Measurements from ENCODE around the gene TAS2R46.
"Not testable (repeated sequence)": the region's sequence is repeated elsewhere in the genome, so short reads cannot be mapped to it uniquely, and the experiment has no call there.

Gene TAS2R46

GRCh38 chr12:11062194-11062593 lies at the start of gene TAS2R46:
TSS of gene TAS2R46 (minus strand) at chr12:11062294. CDS start at chr12:11062294, 0 bp downstream.
- not testable (repeated sequence) for DNase-seq

- not testable (repeated sequence) for DNase-seq
These were observed 49.1 kb upstream of the TAS2R46 start for GRCh38 chr12:11111213-11111612.

- DNase-seq = no peak
These were observed 46.8 kb upstream of the TAS2R46 start for GRCh38 chr12:11108862-11109261.

GRCh38 chr12:11107719-11108118 lies 45.6 kb upstream of the TAS2R46 start:
- no peak for DNase-seq

- DNase-seq = no peak
These were observed 44.2 kb upstream of the TAS2R46 start for GRCh38 chr12:11106288-11106687.

DNA sequence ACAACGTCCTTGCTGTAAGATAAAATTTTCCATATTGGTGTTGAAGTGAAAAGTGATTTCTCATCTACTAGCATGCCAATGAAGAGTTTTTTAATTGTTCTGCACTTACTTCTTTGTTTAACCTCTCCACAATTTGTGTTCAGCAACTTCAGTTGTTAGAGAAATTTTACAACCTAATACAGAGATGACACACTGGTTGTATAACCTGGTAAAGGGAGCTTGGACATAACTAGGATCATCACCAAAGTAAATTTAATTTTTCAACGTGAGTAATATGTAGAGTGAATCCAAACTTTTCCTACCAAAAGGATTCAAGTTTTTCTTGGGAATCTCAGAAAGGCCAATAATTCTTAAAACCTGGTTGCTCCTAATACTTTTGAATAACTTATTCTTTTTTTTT lies 43.5 kb upstream of the TAS2R46 start:
- DNase-seq = no peak

DNA sequence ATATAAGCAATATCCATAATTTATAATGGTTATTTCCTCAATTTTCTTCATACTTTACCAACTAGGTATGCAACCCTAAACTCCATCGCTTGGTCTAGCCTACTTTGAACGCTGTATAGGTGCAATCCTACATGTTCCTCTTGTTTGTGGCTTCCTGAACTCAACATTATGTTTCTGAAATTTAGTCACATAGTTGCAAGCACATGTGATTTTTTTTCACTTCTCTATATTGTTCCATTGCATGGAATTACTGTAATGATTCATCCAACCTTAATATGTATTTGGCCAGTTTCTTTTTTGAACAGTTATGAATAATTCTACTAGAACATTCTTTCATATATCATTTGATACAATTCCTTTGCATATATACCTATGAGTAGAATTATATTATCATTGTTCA lies 32.8 kb upstream of the TAS2R46 start:
- DNase-seq = not testable (repeated sequence)

DNA sequence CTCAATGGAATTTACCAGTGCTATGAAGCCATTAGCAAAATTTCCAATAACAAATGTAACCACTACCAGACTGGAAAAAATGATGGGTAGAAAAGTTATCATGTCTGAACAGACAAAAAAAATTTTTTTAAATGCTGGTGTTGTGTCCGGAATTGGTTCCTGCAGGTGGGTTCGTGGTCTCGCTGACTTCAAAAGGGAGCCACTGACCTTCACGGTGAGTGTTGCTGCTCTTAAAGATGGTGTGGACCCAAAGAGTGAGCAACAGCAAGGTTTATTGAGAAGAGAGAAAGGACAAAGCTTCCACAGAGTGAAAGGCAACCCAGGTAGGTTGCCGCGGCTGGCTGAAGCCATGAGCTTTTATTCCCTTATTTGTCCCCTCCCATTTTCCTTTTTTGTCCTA lies 30.0 kb upstream of the TAS2R46 start, which contains the start of gene TAS2R43:
TSS of gene TAS2R43 (minus strand) at position 186 of the 400 bp plus-strand sequence. CDS start at position 102, 84 bp downstream.
- DNase-seq = no peak

DNA sequence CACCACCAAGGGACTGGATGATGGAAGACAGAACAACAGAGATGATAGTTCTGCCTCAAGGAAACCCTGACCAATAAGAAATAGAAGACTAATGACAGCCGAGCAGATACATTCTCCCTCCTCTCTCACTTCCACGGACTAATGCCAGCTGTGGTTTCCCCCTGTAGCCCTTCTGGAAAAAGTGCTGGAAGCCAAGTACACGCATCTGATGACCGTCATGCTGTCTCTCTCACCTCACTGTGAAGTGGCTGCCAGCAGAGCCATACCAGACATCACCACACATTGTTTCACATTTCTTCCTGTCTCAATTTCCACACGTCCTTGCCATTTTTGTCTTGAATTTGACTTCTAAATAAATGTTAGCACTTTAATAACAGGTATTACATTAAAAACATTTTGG lies 27.2 kb upstream of the TAS2R46 start:
- no peak for DNase-seq

DNA sequence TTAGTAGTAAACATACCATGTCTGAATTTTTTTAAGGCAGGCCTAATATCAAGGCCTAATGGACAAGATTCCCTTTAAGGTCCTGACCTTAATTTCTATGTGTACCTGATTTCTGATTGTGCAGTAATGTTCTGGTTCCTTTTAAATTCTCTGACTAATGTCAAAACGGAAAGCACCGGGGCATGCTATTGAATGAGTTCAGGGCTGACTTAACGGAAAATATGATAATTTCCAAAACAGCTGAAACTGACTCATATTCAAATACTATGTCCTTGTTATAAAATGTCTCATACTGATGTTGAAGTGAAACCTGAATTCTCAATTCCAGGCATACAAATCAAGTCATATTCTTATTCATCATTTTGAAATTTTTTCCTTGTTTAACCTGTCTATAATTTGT lies 23.3 kb upstream of the TAS2R46 start:
- DNase-seq = no peak

DNA sequence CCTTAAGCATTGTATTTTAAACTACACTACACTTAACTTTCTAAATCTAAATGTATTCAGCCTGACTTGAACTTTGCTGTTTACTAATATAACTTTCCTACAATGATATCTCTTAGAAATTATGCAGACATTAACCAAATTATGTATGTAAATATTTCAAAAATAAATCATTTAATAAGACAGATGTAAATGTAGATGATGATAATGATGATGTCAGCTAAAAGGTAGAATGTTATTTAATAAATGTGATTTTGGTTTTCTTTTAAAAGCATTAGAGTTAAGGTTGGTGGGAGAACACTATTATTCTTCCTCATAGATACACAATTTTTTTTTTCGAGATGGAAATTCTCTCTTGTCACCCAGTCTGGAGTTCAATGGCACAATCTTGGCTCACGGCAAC lies 19.9 kb upstream of the TAS2R46 start:
- no peak for DNase-seq

DNA sequence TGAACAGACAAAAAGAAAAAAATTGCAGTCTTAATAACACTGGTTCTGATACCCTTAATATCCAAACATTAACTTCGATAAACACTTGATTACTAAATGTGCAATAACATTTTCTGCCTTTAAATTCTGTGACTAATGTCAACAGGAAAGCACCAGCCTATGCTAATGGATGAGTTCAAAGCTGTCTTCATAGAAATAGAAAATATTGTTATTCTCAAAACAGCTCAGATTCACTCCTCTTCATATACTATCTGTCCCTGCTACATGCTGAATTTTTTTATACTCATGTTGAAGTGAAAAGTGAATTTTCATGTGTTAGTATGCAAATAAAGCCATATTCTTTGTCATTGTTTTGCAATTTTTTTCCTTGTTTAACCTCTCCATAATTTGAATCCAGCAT lies 16.2 kb upstream of the TAS2R46 start:
- DNase-seq = no peak

- no peak for DNase-seq
These were observed 13.5 kb upstream of the TAS2R46 start for GRCh38 chr12:11075642-11076041.

DNA sequence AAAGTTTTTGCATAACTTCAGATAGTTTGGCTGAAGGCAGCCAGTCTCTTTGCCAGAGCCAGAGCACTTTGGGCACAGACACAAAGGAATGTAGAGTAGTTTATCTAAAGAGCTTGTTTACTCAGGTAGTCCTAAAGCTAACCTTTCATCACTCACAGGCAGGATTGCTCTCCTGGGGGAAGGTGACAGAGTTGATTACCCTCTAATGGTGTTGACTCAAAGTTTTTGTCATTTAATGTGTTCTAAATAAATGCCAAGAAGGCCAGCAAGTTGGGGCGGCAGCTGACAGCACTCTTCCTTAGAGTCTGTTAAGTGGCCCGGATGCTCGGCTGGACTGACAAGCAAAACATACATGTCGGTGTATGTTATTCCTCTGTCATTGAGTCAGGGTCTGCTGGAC lies 9.3 kb upstream of the TAS2R46 start:
- DNase-seq = no peak

DNA sequence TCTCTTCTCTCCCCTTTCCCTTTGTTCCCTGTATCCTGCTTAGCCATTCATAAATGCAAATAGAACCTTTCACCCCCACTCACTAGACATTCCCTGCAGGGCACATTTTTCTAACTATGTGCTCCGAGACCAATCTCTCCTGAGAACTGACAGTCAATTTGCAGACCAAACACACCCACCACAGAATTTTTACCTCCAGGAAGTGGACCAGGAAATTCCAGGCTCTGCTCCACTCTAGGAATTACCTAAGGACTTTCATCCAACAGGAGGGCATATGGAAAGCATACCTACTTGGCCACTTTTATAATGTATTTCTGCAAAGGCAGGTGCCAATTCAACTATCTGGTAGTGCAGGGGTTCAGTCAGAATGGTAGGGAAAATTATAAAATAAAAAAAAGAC lies 8.9 kb upstream of the TAS2R46 start:
- DNase-seq = no peak

- DNase-seq = no peak
These were observed 7.8 kb upstream of the TAS2R46 start for GRCh38 chr12:11069854-11070365.

DNA sequence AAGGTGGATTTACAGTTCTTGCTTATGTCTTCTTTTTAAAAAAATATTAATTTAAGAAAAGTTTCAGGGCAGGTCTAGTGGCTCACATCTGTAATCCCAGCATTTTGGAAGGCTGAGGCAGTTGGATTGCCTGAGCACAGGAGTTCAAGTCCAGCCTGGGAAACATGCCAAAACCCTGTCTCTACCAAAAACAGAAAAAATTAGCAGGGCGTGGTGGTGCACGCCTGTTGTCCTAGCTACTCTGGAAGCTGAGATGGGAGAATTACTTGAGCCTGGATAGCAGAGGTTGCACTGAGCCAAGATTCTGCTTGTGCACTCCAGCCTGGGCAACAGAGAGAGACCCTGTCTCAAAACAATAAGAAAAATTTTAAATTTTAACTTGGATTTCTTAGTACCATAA lies 5.4 kb upstream of the TAS2R46 start:
- no peak for DNase-seq

DNA sequence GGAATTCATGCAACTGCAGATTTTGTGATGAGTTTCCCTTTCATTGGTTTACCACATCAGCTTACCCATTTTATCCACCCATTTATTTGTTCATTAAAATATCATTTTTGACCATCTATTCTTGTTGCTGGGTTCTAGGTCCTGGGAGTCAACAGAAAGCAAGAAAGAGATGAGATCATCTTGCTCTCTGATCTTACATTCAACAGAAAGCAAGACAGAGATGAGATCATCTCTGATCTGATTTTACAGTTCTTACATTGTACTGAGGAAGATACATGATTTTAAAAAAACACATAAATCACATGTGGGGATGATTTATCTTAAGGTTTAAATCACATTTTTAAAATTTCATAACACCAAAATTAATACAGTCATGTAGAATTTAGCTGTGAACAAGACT lies 2.3 kb downstream of the TAS2R46 start:
- no peak for DNase-seq

DNA sequence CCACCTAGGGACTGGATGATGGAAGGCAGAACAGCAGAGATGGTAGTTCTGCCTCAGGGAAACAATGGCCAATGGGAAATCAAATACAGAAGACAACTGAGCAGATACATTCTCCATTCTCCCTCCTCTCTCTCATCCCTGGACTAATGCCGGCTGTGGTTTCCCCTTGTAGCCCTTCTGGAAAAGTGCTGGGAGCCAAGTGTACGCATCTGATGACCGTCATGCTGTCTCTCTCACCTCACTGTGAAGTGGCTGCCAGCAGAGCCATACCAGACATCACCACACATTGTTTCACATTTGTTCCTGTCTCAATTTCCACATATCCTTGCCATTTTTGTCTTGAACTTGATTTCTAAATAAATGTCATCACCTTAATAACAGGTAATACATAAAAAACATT lies 3.1 kb downstream of the TAS2R46 start:
- no peak for DNase-seq

- no peak for DNase-seq
These were observed 6.8 kb downstream of the TAS2R46 start for GRCh38 chr12:11055306-11055705.

- not testable (repeated sequence) for DNase-seq
These were observed 12.1 kb downstream of the TAS2R46 start for GRCh38 chr12:11049806-11050531.

DNA sequence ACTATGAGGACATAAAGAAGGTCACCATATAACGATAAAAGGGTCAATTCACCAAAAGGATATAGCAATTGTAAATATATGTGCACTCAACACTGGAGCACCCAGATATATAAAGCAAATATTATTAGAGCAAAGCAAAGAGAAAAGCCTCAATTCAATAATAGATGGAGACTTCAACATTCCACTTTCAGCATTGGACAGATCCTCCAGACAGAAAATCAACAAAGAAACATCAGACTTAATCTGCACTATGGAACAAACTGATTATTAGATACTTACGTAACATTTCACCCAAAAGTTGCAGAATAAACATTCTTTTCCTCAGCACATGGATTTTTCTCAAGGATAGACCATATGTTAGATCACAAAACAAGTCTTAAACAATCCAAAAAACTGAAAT lies 20.7 kb downstream of the TAS2R46 start:
- DNase-seq = not testable (repeated sequence)

- no peak for DNase-seq
These were observed 21.9 kb downstream of the TAS2R46 start for GRCh38 chr12:11040162-11040561.

DNA sequence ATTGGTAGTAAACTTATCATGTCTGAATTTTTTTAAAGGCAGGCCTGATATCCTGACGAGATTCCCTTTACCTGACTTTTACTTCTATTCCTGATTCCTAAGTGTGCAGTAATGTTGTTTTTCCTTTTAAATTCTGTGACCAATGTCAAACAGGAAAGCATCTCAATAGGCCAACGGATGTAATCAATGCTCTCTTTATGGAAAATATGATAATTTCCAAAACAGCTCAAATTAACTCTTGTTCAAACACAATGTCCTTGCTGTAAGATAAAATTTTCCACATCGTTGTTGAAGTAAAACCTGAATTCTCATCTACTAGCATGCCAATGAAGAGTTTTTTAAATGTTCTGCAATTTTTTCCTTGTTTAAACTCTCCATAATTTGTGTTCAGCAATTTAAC lies 22.9 kb downstream of the TAS2R46 start:
- DNase-seq = no peak

DNA sequence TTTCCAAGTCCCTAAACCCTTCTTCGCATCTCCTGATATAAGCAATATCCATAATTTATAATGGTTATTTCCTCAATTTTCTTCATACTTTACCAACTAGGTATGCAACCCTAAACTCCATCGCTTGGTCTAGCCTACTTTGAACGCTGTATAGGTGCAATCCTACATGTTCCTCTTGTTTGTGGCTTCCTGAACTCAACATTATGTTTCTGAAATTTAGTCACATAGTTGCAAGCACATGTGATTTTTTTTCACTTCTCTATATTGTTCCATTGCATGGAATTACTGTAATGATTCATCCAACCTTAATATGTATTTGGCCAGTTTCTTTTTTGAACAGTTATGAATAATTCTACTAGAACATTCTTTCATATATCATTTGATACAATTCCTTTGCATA lies 28.1 kb downstream of the TAS2R46 start:
- DNase-seq = not testable (repeated sequence)

Data from stimulated activated CD4-positive, alpha-beta T cell treated with anti-CD3 and anti-CD28 coated beads, Interleukin-4, amount 100 ng/mL, for 4 hours (primary cell).